Small intestine (tissue), 7 donors: Measurements from ENCODE around the gene CEP295NL. TPM values are rescaled to one million over a fixed set of nuclear protein-coding genes. Genes with fewer than 3 reads are reported as not detected.

Experiments used
- DNase-seq, 2 donors: peaks; one replicate each; pipeline versions ENCODE4 v3.0.0 to v3.0.0-alpha.2; 2013
- FAIRE-seq: peaks from 2 replicates; lab custom pipeline; 2012; peaks lifted over from hg19 to GRCh38; lab: Jason Lieb, UNC
- H3K27ac ChIP-seq, 3 donors: one replicate each; pipeline ENCODE4 v1.5.1; 2013; ENCODE audit warnings: low read length in 2 of 3, mild to moderate bottlenecking in 2 of 3, control low read depth in 1 of 3, inconsistent platforms in 1 of 3, low read depth in 1 of 3, moderate library complexity in 1 of 3
- H3K27me3 ChIP-seq, 3 donors: one replicate each; pipeline ENCODE4 v1.6.1; 2013; ENCODE audit warnings: low read length in 3 of 3, inconsistent platforms in 1 of 3; ENCODE audit not compliant: control insufficient read depth in 3 of 3, insufficient read depth in 3 of 3
- H3K36me3 ChIP-seq, 3 donors: one replicate each; pipeline ENCODE4 v1.6.1; 2013; ENCODE audit warnings: low read length in 3 of 3, inconsistent platforms in 1 of 3, low read depth in 1 of 3, mild to moderate bottlenecking in 1 of 3, moderate library complexity in 1 of 3; ENCODE audit not compliant: control insufficient read depth in 3 of 3, insufficient read depth in 2 of 3
- H3K4me1 ChIP-seq, 3 donors: one replicate each; pipeline ENCODE4 v1.6.1; 2013; ENCODE audit warnings: low read length in 2 of 3, inconsistent platforms in 1 of 3, low read depth in 1 of 3, mild to moderate bottlenecking in 1 of 3, moderate library complexity in 1 of 3; ENCODE audit not compliant: control insufficient read depth in 3 of 3, insufficient read depth in 2 of 3
- H3K4me3 ChIP-seq, 3 donors: one replicate each; pipeline ENCODE4 v1.5.1; 2013; ENCODE audit warnings: low read length in 3 of 3, control low read depth in 1 of 3, inconsistent platforms in 1 of 3, low read depth in 1 of 3, mild to moderate bottlenecking in 1 of 3, moderate library complexity in 1 of 3
- H3K9me3 ChIP-seq, 2 donors: one replicate each; pipeline ENCODE4 v1.6.1; 2013; ENCODE audit warnings: low read depth in 1 of 2, low read length in 1 of 2; ENCODE audit not compliant: control insufficient read depth in 2 of 2, insufficient read depth in 1 of 2
- WGBS, 3 donors: extraction: QIAGEN DNeasy Blood & Tissue Kit; methylation state at CpG; one replicate each; pipeline ENCODE4 v1.1.7; 2013; 5-methylcytosine and 5-hydroxymethylcytosine counted together
- polyA plus RNA-seq, 4 donors: library from polyadenylated mRNA; stranded (reverse) in 3 of 4; unstranded in 1 of 4; fragments of 200-250 nt in 3 of 4; fragments of 120-200 nt in 1 of 4; gene quantifications; one replicate each; pipeline versions ENCODE4 v1.2.1 to v1.2.3, GENCODE V29; 2013
- donor health status: healthy with polysubstance abuse.
- donor health status: control.
- donor health status: control.
- donor health status: Bipolar disorder and iron deficiency.
- donor health status: healthy.

The CEP295NL gene
- polyA plus RNA-seq, 4 donors = 0.25 to 0.28 TPM; not detected in 2

GRCh38 chr17:78853926-78854394 lies 49.0 kb downstream of the CEP295NL start:
- Histone ChIP-seq H3K36me3 (peaks cover 0 to 28% (median 0%) of the 10 kb centered on the region in 3 donors), H3K9me3 (no peaks in the 10 kb centered on the region)
- WGBS, 3 donors = 31 to 57% (median 46%) methylated on average over 11 of the region's 11 CpGs

DNA sequence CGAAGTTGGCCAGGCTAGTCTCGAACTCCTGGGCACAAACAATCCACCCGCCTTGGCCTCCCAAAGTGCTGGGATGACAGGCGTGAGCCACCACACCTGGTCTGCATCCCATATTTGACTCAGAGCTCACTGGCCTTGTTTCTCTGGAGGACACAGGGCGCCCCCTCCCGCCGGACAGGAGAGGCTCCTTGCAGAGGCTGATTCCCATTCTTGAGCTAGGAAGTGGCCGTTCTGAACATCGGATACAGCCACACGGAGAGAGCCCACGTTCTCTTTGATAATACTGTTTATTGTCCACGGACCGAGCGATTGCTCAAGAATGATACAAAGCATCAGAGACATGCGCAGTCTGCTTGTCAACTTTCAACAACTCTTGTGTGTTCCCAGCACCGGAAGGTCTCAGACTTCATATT lies 50.3 kb downstream of the CEP295NL start:
- Histone ChIP-seq H3K4me3 (no peak overlapping the region), H3K4me1 (peaks cover 0 to 9% (median 0%) of the 10 kb centered on the region in 3 donors), H3K36me3 (peaks cover 0 to 28% (median 0%) of the 10 kb centered on the region in 3 donors), H3K27ac (no peak overlapping the region), H3K9me3 (no peaks in the 10 kb centered on the region), H3K27me3 (no peaks in the 10 kb centered on the region)
- FAIRE-seq (no peak), DNase-seq (no peak)
- WGBS, 3 donors = 70 to 82% (median 78%) methylated on average over 16 of the region's 16 CpGs

More at GRCh38 chr17:78853926-78854394, 49.0 kb downstream of the CEP295NL start:
- H3K4me3 ChIP-seq = no peak overlapping the region
- no peaks in the 10 kb centered on the region for H3K27me3 ChIP-seq
- peaks cover 0 to 9% (median 0%) of the 10 kb centered on the region in 3 donors for H3K4me1 ChIP-seq
- FAIRE-seq (no peak), DNase-seq (peak; percentile 62 to 69)
- H3K27ac ChIP-seq = no peak overlapping the region

- peaks cover 0 to 4% (median 0%) of the 10 kb centered on the region in 3 donors for H3K4me1 ChIP-seq
- no peaks in the 10 kb centered on the region for H3K36me3 ChIP-seq
- DNase-seq (no peak), FAIRE-seq (no peak)
- H3K27me3 ChIP-seq = no peaks in the 10 kb centered on the region
- WGBS, 3 donors = 93 to 97% (median 94%) methylated on average over 5 of the region's 5 CpGs
- H3K9me3 ChIP-seq = no peaks in the 10 kb centered on the region
- H3K4me3 ChIP-seq = no peak overlapping the region
- no peak overlapping the region for H3K27ac ChIP-seq
Observed at GRCh38 chr17:78849026-78849425, 54.0 kb downstream of the CEP295NL start.

DNA sequence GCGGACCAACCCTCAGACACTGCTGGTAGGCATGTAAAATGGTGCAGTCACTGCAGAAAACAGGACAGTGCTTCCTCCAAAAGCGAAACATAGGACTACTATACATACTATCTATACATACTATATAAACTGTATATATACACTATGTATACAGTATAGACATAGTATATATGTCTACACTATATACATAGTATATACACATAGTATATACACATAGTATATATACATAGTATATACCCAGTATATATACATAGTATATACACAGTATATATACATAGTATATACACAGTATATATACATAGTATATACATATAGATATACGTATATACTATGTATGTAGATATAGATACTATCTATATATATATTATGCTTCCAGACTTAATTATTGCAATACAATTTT lies 55.9 kb downstream of the CEP295NL start:
- Histone ChIP-seq H3K4me1 (peaks cover 0 to 5% (median 0%) of the 10 kb centered on the region in 3 donors), H3K36me3 (no peaks in the 10 kb centered on the region), H3K4me3 (no peak overlapping the region), H3K27me3 (no peaks in the 10 kb centered on the region), H3K27ac (no peak overlapping the region), H3K9me3 (no peaks in the 10 kb centered on the region)
- FAIRE-seq (peak; percentile 10), DNase-seq (no peak)
- 94 to 100% (median 97%) methylated on average over 3 of the region's 3 CpGs for WGBS, 3 donors

- H3K36me3 ChIP-seq = no peaks in the 10 kb centered on the region
- no peaks in the 10 kb centered on the region for H3K9me3 ChIP-seq
- DNase-seq = no peak
- no peaks in the 10 kb centered on the region for H3K27me3 ChIP-seq
- 76 to 88% (median 80%) methylated on average over 9 of the region's 9 CpGs for WGBS, 3 donors
- H3K4me3 ChIP-seq = no peak overlapping the region
- no peak for FAIRE-seq
- no peak overlapping the region for H3K27ac ChIP-seq
- peaks cover 0 to 12% (median 0%) of the 10 kb centered on the region in 3 donors for H3K4me1 ChIP-seq
Observed at GRCh38 chr17:78844301-78845005, 58.5 kb downstream of the CEP295NL start.

GRCh38 chr17:78842881-78843565 lies 60.0 kb downstream of the CEP295NL start:
- H3K4me3 ChIP-seq = no peak overlapping the region
- 62 to 66% (median 66%) methylated on average over 10 of the region's 10 CpGs for WGBS, 3 donors
- no peaks in the 10 kb centered on the region for H3K27me3 ChIP-seq
- no peak overlapping the region for H3K27ac ChIP-seq
- no peak for FAIRE-seq
- peaks cover 0 to 24% (median 4%) of the 10 kb centered on the region in 3 donors for H3K4me1 ChIP-seq
- peak; percentile 31 to 54 for DNase-seq
- H3K36me3 ChIP-seq = peaks cover 0 to 4% (median 0%) of the 10 kb centered on the region in 3 donors
- no peaks in the 10 kb centered on the region for H3K9me3 ChIP-seq

DNA sequence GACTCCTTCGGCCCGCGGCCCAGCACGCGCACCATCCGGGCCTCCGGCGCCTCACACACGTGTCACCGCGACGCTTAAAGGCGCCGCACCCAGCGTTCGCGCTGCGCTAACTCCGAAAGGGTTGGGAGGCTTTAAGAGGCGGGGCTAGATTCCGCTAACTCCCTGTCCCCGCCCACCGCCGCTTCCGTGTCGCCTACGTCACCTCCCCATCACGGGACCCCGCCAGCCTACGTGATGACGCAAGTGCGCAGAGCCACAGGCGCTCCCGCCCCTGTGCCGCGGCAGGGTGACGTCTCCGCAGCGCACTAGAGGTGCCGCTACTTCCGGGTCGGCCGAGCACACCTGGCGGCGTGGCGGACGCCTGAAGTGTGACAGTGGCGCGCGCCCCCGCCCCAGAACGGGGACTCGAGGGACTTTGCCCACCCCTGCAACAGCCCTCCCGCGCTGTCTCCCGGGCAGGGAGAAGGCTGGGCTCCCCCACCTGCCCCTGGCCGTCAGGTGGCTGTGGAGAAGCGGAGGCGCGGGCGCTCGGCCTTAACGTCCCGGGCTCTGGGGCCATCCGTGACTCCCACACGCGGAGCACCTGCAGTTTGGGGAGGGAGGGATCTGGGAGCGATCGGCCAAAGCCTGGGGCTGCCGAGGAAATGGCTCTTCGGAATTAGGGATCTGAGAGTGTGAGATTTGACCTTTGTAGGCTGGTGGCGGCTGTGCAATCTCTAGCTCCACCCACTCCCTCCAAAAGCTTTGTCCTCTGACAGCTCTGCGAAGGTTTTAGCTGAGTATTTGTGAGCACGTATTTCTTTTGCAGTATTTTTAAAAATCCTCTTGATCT lies 62.0 kb downstream of the CEP295NL start, which contains the start of gene USP36:
Gene USP36, minus strand, starts transcription at position 35 of the 832 bp plus-strand sequence. CDS start 4,451 bp downstream, outside the sequence.
- WGBS, 3 donors = 0 to 1% (median 0%) methylated on average over 61 to 74 of the region's 74 CpGs
- peak within 1 kb of the TSS; percentile 73 to 79 (median 75) for H3K4me3 ChIP-seq
- H3K27ac ChIP-seq = peak within 1 kb of the TSS; percentile 96 to 99 (median 97)
- no peak for FAIRE-seq
- no peaks in the 10 kb centered on the region for H3K27me3 ChIP-seq
- H3K4me1 ChIP-seq = peaks cover 0 to 24% (median 4%) of the 10 kb centered on the region in 3 donors
- peak; percentile 99 to 100 for DNase-seq
- no peaks in the 10 kb centered on the region for H3K9me3 ChIP-seq
- peaks cover 5 to 21% (median 10%) of the 10 kb centered on the region in 3 donors for H3K36me3 ChIP-seq
